Sigmoid colon (tissue), 7 donors: ENCODE data around the gene KRTAP12-1. TPM values are rescaled to one million over a fixed set of nuclear protein-coding genes. Genes with fewer than 3 reads are reported as not detected.

Experiments
- DNase-seq: peaks from one replicate; pipeline ENCODE4 v3.0.0-alpha.2; 2019
- H3K27ac ChIP-seq, 4 donors: fragments of 200-600 bp; sonication (generic); one replicate each; pipeline ENCODE4 v1.5.1; 2016 to 2019; ENCODE audit warnings: mild to moderate bottlenecking in 1 of 4
- H3K27me3 ChIP-seq, 3 donors: fragments of 200-600 bp; sonication (generic); one replicate each; pipeline ENCODE4 v1.5.1; 2019; ENCODE audit warnings: mild to moderate bottlenecking in 1 of 3
- H3K36me3 ChIP-seq, 4 donors: fragments of 200-600 bp; sonication (generic); one replicate each; pipeline ENCODE4 v1.5.1; 2016 to 2019
- H3K4me1 ChIP-seq, 4 donors: fragments of 200-600 bp; sonication (generic); one replicate each; pipeline ENCODE4 v1.5.1; 2017 to 2019
- H3K4me3 ChIP-seq, 4 donors: fragments of 200-600 bp; sonication (generic); one replicate each; pipeline ENCODE4 v1.5.1; 2017 to 2019; ENCODE audit warnings: mild to moderate bottlenecking in 2 of 4, moderate library complexity in 1 of 4
- H3K9me3 ChIP-seq, 4 donors: fragments of 200-600 bp in 3 of 4; sonication (generic) in 3 of 4; one replicate each; pipeline versions ENCODE4 v1.5.1 to v1.6.1; 2013 to 2019
- EP300 ChIP-seq, 4 donors: sonication (generic); formaldehyde crosslinking; IDR thresholded peaks; one replicate each; pipeline ENCODE4 v1.6.1; 2017; ENCODE audit warnings: antibody characterized with exemption in 4 of 4
- POLR2A ChIP-seq, 2 donors: fragments of 450-650 bp; IDR thresholded peaks; one replicate each; pipeline ENCODE4 v1.6.1; 2016; ENCODE audit warnings: antibody characterized with exemption in 2 of 2, mild to moderate bottlenecking in 2 of 2, moderate library complexity in 2 of 2
- POLR2AphosphoS5 ChIP-seq, 4 donors: sonication (generic); formaldehyde crosslinking; IDR thresholded peaks; one replicate each; pipeline ENCODE4 v1.6.1; 2017; ENCODE audit warnings: antibody characterized with exemption in 4 of 4
- WGBS, 2 donors: extraction: QIAGEN DNeasy Blood & Tissue Kit; methylation state at CpG; one replicate each; pipeline ENCODE4 v1.1.7; 2013; 5-methylcytosine and 5-hydroxymethylcytosine counted together
- intact Hi-C: fragments of 100-400 bp; cut with DNase I; formaldehyde crosslinking; loops from one replicate; pipeline ENCODE4 v1.15.1; 2023
- polyA plus RNA-seq, 3 donors: library from polyadenylated mRNA; stranded (reverse); fragments of 200-250 nt; gene quantifications; one replicate each; pipeline ENCODE4 v1.2.3, GENCODE V29; 2013
- total RNA-seq, 4 donors: library from RNA; depleted of rRNA; stranded (reverse); fragments of >200 nt; gene quantifications; one replicate each; pipeline ENCODE4 v1.1.0, GENCODE V29; 2016
- TF ChIP-seq, protein P1 (sequence below), 4 experiments: fragments of 450-650 bp in 3 of 4; fragments of 200-600 bp in 1 of 4; IDR thresholded peaks; one replicate each; pipeline ENCODE4 v1.5.1; 2016 to 2019; ENCODE audit warnings: antibody characterized with exemption in 4 of 4, mild to moderate bottlenecking in 3 of 4, moderate library complexity in 2 of 4
- donor health status: healthy with polysubstance abuse.
- donor health status: Bipolar disorder and iron deficiency.
- donor health status: healthy.

The KRTAP12-1 gene
- total and polyA plus RNA-seq, 7 donors, result not detected

DNA sequence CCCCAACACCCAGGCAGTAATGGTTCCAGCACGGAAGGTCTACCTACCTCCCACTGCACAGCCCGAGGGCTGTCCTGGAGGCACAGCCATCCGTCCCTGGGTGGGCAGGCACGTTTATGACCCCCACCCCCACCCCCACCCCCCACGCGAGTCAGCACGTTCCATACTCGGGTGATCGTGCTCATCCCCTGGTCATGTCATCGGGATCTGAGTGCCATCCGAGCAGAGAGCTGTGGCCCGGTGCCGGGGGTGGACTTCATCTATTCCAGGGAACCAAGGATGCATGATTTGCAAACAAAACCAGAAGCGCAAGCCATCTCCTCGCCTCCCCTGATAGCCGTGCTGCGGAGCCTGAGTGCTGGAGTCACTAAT, 28.3 kb upstream of the KRTAP12-1 start:
- H3K27ac ChIP-seq, result no peak overlapping the region
- TF ChIP-seq POLR2AphosphoS5 (IDR thresholded peaks at IDR 0.05) (no peak), POLR2A (IDR thresholded peaks at IDR 0.05) (no peak), EP300 (IDR thresholded peaks at IDR 0.05) (no peak)
- TF ChIP-seq, protein P1, sequence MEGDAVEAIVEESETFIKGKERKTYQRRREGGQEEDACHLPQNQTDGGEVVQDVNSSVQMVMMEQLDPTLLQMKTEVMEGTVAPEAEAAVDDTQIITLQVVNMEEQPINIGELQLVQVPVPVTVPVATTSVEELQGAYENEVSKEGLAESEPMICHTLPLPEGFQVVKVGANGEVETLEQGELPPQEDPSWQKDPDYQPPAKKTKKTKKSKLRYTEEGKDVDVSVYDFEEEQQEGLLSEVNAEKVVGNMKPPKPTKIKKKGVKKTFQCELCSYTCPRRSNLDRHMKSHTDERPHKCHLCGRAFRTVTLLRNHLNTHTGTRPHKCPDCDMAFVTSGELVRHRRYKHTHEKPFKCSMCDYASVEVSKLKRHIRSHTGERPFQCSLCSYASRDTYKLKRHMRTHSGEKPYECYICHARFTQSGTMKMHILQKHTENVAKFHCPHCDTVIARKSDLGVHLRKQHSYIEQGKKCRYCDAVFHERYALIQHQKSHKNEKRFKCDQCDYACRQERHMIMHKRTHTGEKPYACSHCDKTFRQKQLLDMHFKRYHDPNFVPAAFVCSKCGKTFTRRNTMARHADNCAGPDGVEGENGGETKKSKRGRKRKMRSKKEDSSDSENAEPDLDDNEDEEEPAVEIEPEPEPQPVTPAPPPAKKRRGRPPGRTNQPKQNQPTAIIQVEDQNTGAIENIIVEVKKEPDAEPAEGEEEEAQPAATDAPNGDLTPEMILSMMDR (IDR thresholded peaks at IDR 0.05), result no peak
- 5% methylated on average over 17 of the region's 17 CpGs for WGBS, 2 donors
- no peak for DNase-seq
- no peaks in the 10 kb centered on the region for H3K9me3 ChIP-seq
- H3K4me1 ChIP-seq, result peaks cover 0 to 17% (median 8%) of the 10 kb centered on the region in 4 donors
- intact Hi-C loops, result no loop called here
- H3K4me3 ChIP-seq, result no peak overlapping the region
- no peaks in the 10 kb centered on the region for H3K36me3 ChIP-seq
- H3K27me3 ChIP-seq, result peaks cover 44 to 87% (median 81%) of the 10 kb centered on the region in 3 donors

DNA sequence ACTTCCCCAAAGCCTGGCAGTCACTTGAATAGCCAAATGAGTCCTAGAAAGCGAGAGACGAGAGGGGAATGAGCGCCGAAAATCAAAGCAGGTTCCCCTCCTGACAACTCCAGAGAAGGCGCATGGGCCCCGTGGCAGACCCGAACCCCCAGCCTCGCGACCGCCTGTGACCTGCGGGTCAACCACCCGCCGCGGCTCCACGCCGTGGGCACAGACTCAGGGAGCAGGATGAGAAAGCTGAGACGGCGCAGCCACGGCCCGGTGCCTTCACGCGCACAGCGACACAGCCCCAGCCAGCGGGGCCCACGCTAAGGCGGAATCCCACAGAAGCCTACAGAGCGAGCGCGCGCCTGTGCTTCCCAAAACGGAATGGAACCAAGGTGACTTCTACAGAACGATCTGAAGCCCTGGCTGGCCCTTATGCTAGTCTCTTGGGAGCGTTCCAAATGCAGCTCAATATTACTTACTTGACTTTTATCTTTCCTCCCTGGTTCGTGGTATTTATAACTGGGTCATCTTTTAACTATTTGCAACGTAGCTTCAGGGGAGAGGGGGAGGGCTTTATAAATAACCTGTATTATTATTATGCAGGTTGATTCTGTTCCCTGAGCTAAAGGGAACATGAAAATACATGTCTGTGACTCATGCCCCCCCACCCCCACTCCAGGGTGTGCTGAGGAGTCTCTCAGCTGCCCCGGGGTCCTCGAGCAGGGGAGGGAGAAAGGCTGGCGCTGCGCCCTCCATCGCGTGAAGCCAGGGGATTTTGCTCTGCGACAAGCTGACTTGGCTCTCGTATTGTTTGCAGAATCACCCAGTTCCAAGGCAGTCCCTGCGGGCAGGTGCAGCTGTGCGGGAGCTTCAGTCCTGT, 27.7 kb upstream of the KRTAP12-1 start:
- Histone ChIP-seq H3K4me3 (no peak overlapping the region), H3K27me3 (peaks cover 44 to 89% (median 81%) of the 10 kb centered on the region in 3 donors), H3K36me3 (no peaks in the 10 kb centered on the region), H3K27ac (no peak overlapping the region), H3K9me3 (no peaks in the 10 kb centered on the region), H3K4me1 (peaks cover 0 to 17% (median 8%) of the 10 kb centered on the region in 4 donors)
- WGBS, 2 donors, result 5 to 10% methylated on average over 45 of the region's 45 CpGs
- DNase-seq, result no peak
- intact Hi-C loops, result no loop called here
- TF ChIP-seq POLR2AphosphoS5 (IDR thresholded peaks at IDR 0.05) (no peak), EP300 (IDR thresholded peaks at IDR 0.05) (no peak), POLR2A (IDR thresholded peaks at IDR 0.05) (no peak)
- TF ChIP-seq, protein P1 (IDR thresholded peaks at IDR 0.05), result no peak

DNA sequence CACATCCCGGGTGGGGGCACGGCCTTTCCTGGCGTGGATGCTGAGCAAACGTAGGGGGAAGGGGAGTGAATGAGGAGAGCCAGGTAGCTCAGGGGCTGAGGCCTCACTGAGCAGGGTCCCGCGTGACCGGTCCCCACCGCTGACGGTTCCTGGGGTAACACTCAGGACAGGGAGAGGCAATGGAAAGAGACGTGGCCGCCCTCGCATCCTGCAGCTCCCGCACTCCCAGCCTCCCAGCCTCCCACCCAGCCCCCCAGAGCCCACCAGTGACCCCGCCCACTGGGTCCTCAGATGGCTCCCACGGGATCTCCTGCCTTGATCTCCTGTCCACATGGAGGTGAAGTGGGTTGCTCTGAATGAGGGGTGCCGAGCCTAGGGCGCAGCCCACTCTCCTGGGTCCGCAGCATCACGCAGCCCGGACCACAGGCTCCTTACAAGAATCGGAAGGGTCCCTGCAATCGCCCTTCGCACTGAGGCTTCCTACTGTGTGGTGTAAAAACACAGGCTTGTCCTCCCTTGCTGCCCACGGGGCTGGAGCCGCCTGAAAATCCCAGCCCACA, 27.0 kb upstream of the KRTAP12-1 start:
- Histone ChIP-seq H3K27me3 (peaks cover 44 to 90% (median 86%) of the 10 kb centered on the region in 3 donors), H3K4me3 (no peak overlapping the region), H3K4me1 (peaks cover 0 to 17% (median 8%) of the 10 kb centered on the region in 4 donors), H3K9me3 (no peaks in the 10 kb centered on the region), H3K36me3 (no peaks in the 10 kb centered on the region), H3K27ac (no peak overlapping the region)
- TF ChIP-seq, protein P1 (IDR thresholded peaks at IDR 0.05), result no peak
- no peak for TF ChIP-seq EP300 (IDR thresholded peaks at IDR 0.05)
- no peak for TF ChIP-seq POLR2AphosphoS5 (IDR thresholded peaks at IDR 0.05)
- TF ChIP-seq POLR2A (IDR thresholded peaks at IDR 0.05), result no peak
- intact Hi-C loops, result no loop called here
- 6 to 12% methylated on average over 25 of the region's 25 CpGs for WGBS, 2 donors
- no peak for DNase-seq

DNA sequence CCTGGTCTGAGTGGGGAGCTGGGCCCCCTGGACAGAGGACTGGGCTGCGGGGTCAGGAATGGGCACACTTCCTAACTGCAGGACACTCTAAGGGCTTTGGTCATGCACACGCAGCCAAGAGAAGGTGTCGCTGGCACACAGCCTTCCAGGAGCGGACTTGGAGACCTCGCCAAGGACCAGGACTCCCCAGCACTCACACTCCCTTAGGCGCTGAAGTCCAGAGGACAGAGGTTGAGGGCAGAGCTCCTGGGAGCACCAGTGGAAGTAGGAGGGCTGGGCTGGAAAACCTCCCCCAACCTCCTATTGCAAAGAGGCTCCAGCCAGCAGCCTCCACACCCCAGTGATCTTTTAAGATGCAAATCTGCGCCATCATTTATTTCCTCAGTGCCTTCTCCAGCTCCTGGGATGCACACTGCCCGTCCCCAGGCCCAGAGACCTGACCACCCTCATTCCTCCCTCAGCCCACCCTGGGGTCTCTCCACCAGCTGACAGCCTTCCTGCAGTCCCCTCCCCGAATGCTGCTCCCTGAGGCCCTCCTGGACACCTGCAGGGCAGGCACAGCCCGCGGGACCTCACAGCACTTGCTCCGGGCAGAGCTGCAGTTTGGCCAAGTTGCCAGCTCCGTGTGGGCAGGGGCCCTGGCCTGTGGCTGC, 26.4 kb upstream of the KRTAP12-1 start:
- Histone ChIP-seq H3K27ac (no peak overlapping the region), H3K27me3 (peaks cover 44 to 90% (median 86%) of the 10 kb centered on the region in 3 donors), H3K4me1 (peaks cover 0 to 17% (median 8%) of the 10 kb centered on the region in 4 donors), H3K9me3 (no peaks in the 10 kb centered on the region), H3K36me3 (no peaks in the 10 kb centered on the region), H3K4me3 (no peak overlapping the region)
- no peak for TF ChIP-seq POLR2AphosphoS5 (IDR thresholded peaks at IDR 0.05)
- TF ChIP-seq, protein P1 (IDR thresholded peaks at IDR 0.05), result no peak
- no peak for TF ChIP-seq POLR2A (IDR thresholded peaks at IDR 0.05)
- no peak for TF ChIP-seq EP300 (IDR thresholded peaks at IDR 0.05)
- no peak for DNase-seq
- intact Hi-C loops, result no loop called here
- 4 to 6% methylated on average over 13 of the region's 13 CpGs for WGBS, 2 donors
